Common myeloid progenitor, CD34-positive (primary cell): ENCODE measurements around the gene DEDD2.

ENCODE experiments used
- CTCF ChIA-PET: fragments of 350-600 bp; sonication (Branson Sonifier 250); formaldehyde crosslinking; loops from one replicate; lab custom pipeline; 2021; ENCODE audit warnings: antibody characterized with exemption; lab: Charles Lee
- POLR2A ChIA-PET: fragments of 350-600 bp; sonication (Branson Sonifier 250); formaldehyde crosslinking; loops from one replicate; lab custom pipeline; 2021; ENCODE audit warnings: antibody characterized with exemption; lab: Charles Lee
- DNase-seq, 3 donors: peaks; one replicate each; pipeline versions ENCODE4 v3.0.0 to v3.0.0-alpha.2; 2013
- H3K27ac ChIP-seq, 2 experiments: 1 replicate in 1 of 2; 2 replicates in 1 of 2; pipeline ENCODE4 v1.7.0; 2013; ENCODE audit warnings: inconsistent platforms in 2 of 2, low read length in 2 of 2, mild to moderate bottlenecking in 2 of 2, low read depth in 1 of 2, moderate library complexity in 1 of 2; ENCODE audit not compliant: severe bottlenecking in 2 of 2, insufficient read depth in 1 of 2, poor library complexity in 1 of 2
- H3K27me3 ChIP-seq, 5 experiments: replicated peaks in 2 of 5; 1 replicate in 3 of 5; 2 replicates in 2 of 5; pipeline versions ENCODE4 v1.6.1 to v1.7.0; 2013; ENCODE audit warnings: low read length in 4 of 5, mild to moderate bottlenecking in 2 of 5, moderate library complexity in 2 of 5, inconsistent platforms in 1 of 5; ENCODE audit not compliant: insufficient read depth in 5 of 5, control insufficient read depth in 4 of 5
- H3K36me3 ChIP-seq, 4 experiments: 1 replicate in 2 of 4; 2 replicates in 2 of 4; pipeline versions ENCODE4 v1.6.1 to v1.7.0; 2013; ENCODE audit warnings: low read length in 3 of 4, control low read depth in 1 of 4, mild to moderate bottlenecking in 1 of 4; ENCODE audit not compliant: control insufficient read depth in 4 of 4, insufficient read depth in 4 of 4
- H3K4me1 ChIP-seq, 4 experiments: 1 replicate in 3 of 4; 2 replicates in 1 of 4; pipeline versions ENCODE4 v1.6.1 to v1.7.1; 2013; ENCODE audit warnings: low read length in 3 of 4, mild to moderate bottlenecking in 3 of 4, control low read depth in 1 of 4, inconsistent platforms in 1 of 4, moderate library complexity in 1 of 4; ENCODE audit not compliant: control insufficient read depth in 4 of 4, insufficient read depth in 4 of 4; ENCODE audit errors: control extremely low read depth in 1 of 4
- H3K4me3 ChIP-seq, 7 experiments: 1 replicate in 4 of 7; 2 replicates in 3 of 7; pipeline versions ENCODE4 v1.5.1 to v1.7.0; 2013; ENCODE audit warnings: mild to moderate bottlenecking in 7 of 7, low read length in 6 of 7, moderate library complexity in 6 of 7, inconsistent platforms in 2 of 7, low read depth in 2 of 7, control low read depth in 1 of 7; ENCODE audit not compliant: insufficient read depth in 4 of 7, control insufficient read depth in 1 of 7; ENCODE audit errors: extremely low read depth in 1 of 7
- H3K9me3 ChIP-seq, 5 experiments: 1 replicate in 4 of 5; 2 replicates in 1 of 5; pipeline versions ENCODE4 v1.6.1 to v1.7.1; 2013; ENCODE audit warnings: low read length in 4 of 5, mild to moderate bottlenecking in 2 of 5, inconsistent platforms in 1 of 5, low read depth in 1 of 5, moderate library complexity in 1 of 5; ENCODE audit not compliant: control insufficient read depth in 4 of 5, insufficient read depth in 2 of 5; ENCODE audit errors: control extremely low read depth in 1 of 5
- WGBS: methylation state at CpG from one replicate; pipeline ENCODE4 v1.1.5; 2013; ENCODE audit not compliant: insufficient coverage; 5-methylcytosine and 5-hydroxymethylcytosine counted together

DEDD2 gene

GRCh38 chr19:42228641-42229040 is 11.2 kb upstream of the DEDD2 start:
- peaks cover 4 to 91% (median 61%) of the 10 kb centered on the region in 4 experiments for H3K36me3 ChIP-seq
- CTCF ChIA-PET, result interaction anchor here (0.6 to 2.6 kb wide), 8 partner anchors 8 to 103 kb away, joined by 3 to 11 read pairs (median 5); partner anchors contain the start of genes DEDD2, GSK3A and ZNF526
- H3K27ac ChIP-seq, result peak overlapping the region in 1 of 2 experiments; percentile 18
- H3K4me1 ChIP-seq, result peaks cover 0 to 6% (median 2%) of the 10 kb centered on the region in 4 experiments
- no peak overlapping the region for H3K4me3 ChIP-seq
- POLR2A ChIA-PET, result no interaction called here
- H3K9me3 ChIP-seq, result no peaks in the 10 kb centered on the region
- 92% methylated on average over 4 of the region's 4 CpGs for WGBS
- no peak for DNase-seq
- H3K27me3 ChIP-seq, result no peaks in the 10 kb centered on the region

- H3K4me1 ChIP-seq, result peaks cover 0 to 6% (median 2%) of the 10 kb centered on the region in 4 experiments
- DNase-seq, result no peak
- no peak overlapping the region for H3K4me3 ChIP-seq
- H3K27me3 ChIP-seq, result no peaks in the 10 kb centered on the region
- ChIA-PET CTCF (interaction anchor here (0.9 to 2.6 kb wide), 4 partner anchors 10 to 148 kb away, joined by 3 to 11 read pairs (median 3); no protein-coding TSS in a partner anchor), POLR2A (no interaction called here)
- no peaks in the 10 kb centered on the region for H3K9me3 ChIP-seq
- no CpG with 5 or more reads among the region's 1 CpG for WGBS
- peaks cover 0 to 76% (median 45%) of the 10 kb centered on the region in 4 experiments for H3K36me3 ChIP-seq
- no peak overlapping the region for H3K27ac ChIP-seq
Observed at GRCh38 chr19:42226886-42227285, 9.4 kb upstream of the DEDD2 start.

GRCh38 chr19:42225718-42226292 is 8.3 kb upstream of the DEDD2 start:
- 97% methylated on average over 28 of the region's 33 CpGs for WGBS
- Histone ChIP-seq H3K27ac (no peak overlapping the region), H3K27me3 (no peaks in the 10 kb centered on the region), H3K4me1 (peaks cover 2 to 14% (median 7%) of the 10 kb centered on the region in 4 experiments), H3K36me3 (peaks cover 0 to 65% (median 40%) of the 10 kb centered on the region in 4 experiments), H3K9me3 (no peaks in the 10 kb centered on the region), H3K4me3 (no peak overlapping the region)
- DNase-seq, result no peak
- POLR2A ChIA-PET, result no interaction called here
- CTCF ChIA-PET, result interaction anchor here (0.8 to 1.7 kb wide), 3 partner anchors 12 to 147 kb away, joined by 3 read pairs; no protein-coding TSS in a partner anchor

- H3K4me3 ChIP-seq, result no peak overlapping the region
- DNase-seq, result no peak
- H3K4me1 ChIP-seq, result peaks cover 3 to 16% (median 10%) of the 10 kb centered on the region in 4 experiments
- ChIA-PET POLR2A (no interaction called here), CTCF (interaction anchor here (0.6 to 1.3 kb wide), 5 partner anchors 10 to 38 kb away, joined by 3 to 4 read pairs (median 3); partner anchors contain the start of gene GSK3A)
- H3K36me3 ChIP-seq, result peaks cover 0 to 60% (median 37%) of the 10 kb centered on the region in 4 experiments
- H3K27ac ChIP-seq, result no peak overlapping the region
- H3K9me3 ChIP-seq, result no peaks in the 10 kb centered on the region
- WGBS, result 97% methylated on average over 17 of the region's 37 CpGs
- no peaks in the 10 kb centered on the region for H3K27me3 ChIP-seq
Observed at GRCh38 chr19:42224940-42225717, 7.7 kb upstream of the DEDD2 start.

- Histone ChIP-seq H3K9me3 (no peaks in the 10 kb centered on the region), H3K4me1 (peaks cover 7 to 45% (median 37%) of the 10 kb centered on the region in 4 experiments), H3K27me3 (no peaks in the 10 kb centered on the region), H3K27ac (peak overlapping the region; percentile 75 to 92), H3K36me3 (peaks cover 0 to 20% (median 13%) of the 10 kb centered on the region in 4 experiments), H3K4me3 (peak overlapping the region in 6 of 7 experiments; percentile 78 to 92 (median 86))
- CTCF ChIA-PET, result interaction anchor here (0.6 to 3.1 kb wide), 10 partner anchors 8 to 58 kb away, joined by 3 to 18 read pairs (median 4); partner anchors contain the start of gene GSK3A
- POLR2A ChIA-PET, result interaction anchor here (0.7 to 1.5 kb wide), 4 partner anchors 21 to 24 kb away, joined by 3 to 4 read pairs (median 3); no protein-coding TSS in a partner anchor
- 0% methylated on average over 5 of the region's 6 CpGs for WGBS
- no peak for DNase-seq
Observed at GRCh38 chr19:42220751-42221097, 3.2 kb upstream of the DEDD2 start.

- CTCF ChIA-PET, result interaction anchor here (0.6 to 3.1 kb wide), 14 partner anchors 9 to 59 kb away, joined by 3 to 18 read pairs (median 4); partner anchors contain the start of gene GSK3A
- H3K27me3 ChIP-seq, result no peaks in the 10 kb centered on the region
- H3K36me3 ChIP-seq, result peaks cover 0 to 14% (median 11%) of the 10 kb centered on the region in 4 experiments
- POLR2A ChIA-PET, result interaction anchor here (0.6 to 1.5 kb wide), 6 partner anchors 17 to 25 kb away, joined by 3 to 5 read pairs (median 3); partner anchors contain the start of gene GSK3A
- H3K9me3 ChIP-seq, result no peaks in the 10 kb centered on the region
- peak within 1 kb of the TSS; percentile 71 to 92 (median 83) for H3K4me3 ChIP-seq
- whole genome bisulfite sequencing, result 0% methylated on average over 43 of the region's 53 CpGs
- H3K4me1 ChIP-seq, result peaks cover 7 to 52% (median 41%) of the 10 kb centered on the region in 4 experiments
- peak; percentile 98 to 99 (median 98) for DNase-seq
- H3K27ac ChIP-seq, result peak within 1 kb of the TSS; percentile 75 to 92
Observed at GRCh38 chr19:42219812-42220750, 2.6 kb upstream of the DEDD2 start, which contains the start of gene ZNF526. Gene ZNF526 (plus strand): TSS chr19:42220312. CDS start chr19:42224404, 4,092 bp downstream.
